ENCODE data around the gene SBK3. TPM values are rescaled to one million over a fixed set of nuclear protein-coding genes. Genes with fewer than 3 reads are reported as not detected.

Gene SBK3
- total and polyA plus RNA-seq, 2 of the 8 experiments (the other 6 are each of a cell fraction or from before 2014, with no cell fraction given) = 0.76 to 1.5 TPM

GRCh38 chr19:55578031-55578760 lies 32.9 kb upstream of the SBK3 start (continued):
- TF ChIP-seq CHD7 (IDR thresholded peaks at IDR 0.05; ENCODE audit: insufficient replicate concordance, low read length) = no peak
- TF ChIP-seq KDM1A (IDR thresholded peaks at IDR 0.05; ENCODE audit: borderline replicate concordance, low read length) = no peak
- TF ChIP-seq CHD1 (IDR thresholded peaks at IDR 0.05; ENCODE audit: low read depth, low read length) = no peak
- TF ChIP-seq TAF7 (optimal IDR thresholded peaks at IDR 0.05; ENCODE audit: borderline replicate concordance, low read depth, low read length) = no peak
- TF ChIP-seq RXRA (IDR thresholded peaks at IDR 0.05; ENCODE audit: insufficient read depth, low read depth, low read length) = no peak
- no peak for TF ChIP-seq SUZ12 (IDR thresholded peaks at IDR 0.05; ENCODE audit: low read length)
- no peak for TF ChIP-seq EGR1 (IDR thresholded peaks at IDR 0.05; ENCODE audit: borderline replicate concordance, low read depth, low read length)
- TF ChIP-seq ATF3 (IDR thresholded peaks at IDR 0.05; ENCODE audit: insufficient read depth, low read depth, low read length) = no peak
- TF ChIP-seq NANOG (IDR thresholded peaks at IDR 0.05; ENCODE audit: insufficient read depth, low read depth, low read length, poor library complexity, severe bottlenecking) = no peak
